B cell (primary cell): Measurements from ENCODE around the gene FAM53B. TPM values are rescaled to one million over a fixed set of nuclear protein-coding genes. Genes with fewer than 3 reads are reported as not detected.
A peak's percentile ranks its signal among the peaks of the same experiment; 100 is the strongest.

Experiments used
- ATAC-seq: fragments of 200-7000 bp; cut with Tn5 transposase; one replicate; pipeline ENCODE4 v1.10.0; 2021; ENCODE audit warnings: low read depth, mild to moderate bottlenecking, moderate number of reproducible peaks, moderate library complexity
- CTCF ChIA-PET: fragments of 350-600 bp; sonication (Branson Sonifier 250); formaldehyde crosslinking; loops from one replicate; lab custom pipeline; 2021; ENCODE audit warnings: antibody characterized with exemption, inconsistent platforms; lab: Charles Lee
- POLR2A ChIA-PET: fragments of 350-600 bp; sonication (Branson Sonifier 250); formaldehyde crosslinking; loops from one replicate; lab custom pipeline; 2021; ENCODE audit warnings: antibody characterized with exemption; lab: Charles Lee
- DNase-seq: peaks from one replicate; pipeline ENCODE4 v3.0.0; 2013
- H2AFZ ChIP-seq: 2 replicates; pipeline ENCODE4 v1.6.1; 2012; ENCODE audit warnings: mild to moderate bottlenecking, low read depth, low read length; ENCODE audit not compliant: insufficient read depth, poor library complexity, severe bottlenecking
- H3K27ac ChIP-seq, 2 donors: 1 replicate in 1 of 2; 2 replicates in 1 of 2; pipeline ENCODE4 v1.5.1; 2012 to 2013; ENCODE audit warnings: low read length in 2 of 2, mild to moderate bottlenecking in 2 of 2, moderate library complexity in 1 of 2
- H3K27me3 ChIP-seq, 4 experiments: fragments of 200-600 bp in 1 of 4; sonication (generic) in 1 of 4; replicated peaks in 1 of 4; 1 replicate in 2 of 4; 2 replicates in 2 of 4; pipeline versions ENCODE4 v1.6.1 to v1.7.0; 2013 to 2016; ENCODE audit warnings: low read length in 3 of 4, mild to moderate bottlenecking in 2 of 4, mixed read lengths in 1 of 4, moderate library complexity in 1 of 4; ENCODE audit not compliant: insufficient read depth in 4 of 4, control insufficient read depth in 3 of 4; ENCODE audit errors: control extremely low read depth in 1 of 4
- H3K36me3 ChIP-seq, 2 experiments: replicated peaks in 1 of 2; 1 replicate in 1 of 2; 2 replicates in 1 of 2; pipeline versions ENCODE4 v1.6.1 to v1.7.1; 2013; ENCODE audit warnings: low read length in 1 of 2; ENCODE audit not compliant: insufficient read depth in 2 of 2, control insufficient read depth in 1 of 2; ENCODE audit errors: control extremely low read depth in 1 of 2, extremely low read depth in 1 of 2
- H3K4me1 ChIP-seq, 2 donors: fragments of 200-600 bp in 1 of 2; sonication (generic) in 1 of 2; 1 replicate in 1 of 2; 2 replicates in 1 of 2; pipeline versions ENCODE4 v1.5.1 to v1.6.1; 2013 to 2017; ENCODE audit warnings: low read length in 2 of 2; ENCODE audit not compliant: control insufficient read depth in 2 of 2, insufficient read depth in 2 of 2
- H3K4me2 ChIP-seq: replicated peaks from 2 replicates; pipeline ENCODE3; 2012; ENCODE audit warnings: mild to moderate bottlenecking, low read depth, low read length; ENCODE audit not compliant: poor library complexity, severe bottlenecking
- H3K4me3 ChIP-seq, 5 experiments: fragments of 200-600 bp in 1 of 5; sonication (generic) in 1 of 5; 1 replicate in 3 of 5; 2 replicates in 2 of 5; pipeline versions ENCODE4 v1.5.1 to v1.7.0; 2011 to 2016; ENCODE audit warnings: low read length in 4 of 5, mild to moderate bottlenecking in 4 of 5, low read depth in 2 of 5, control low read depth in 1 of 5, moderate library complexity in 1 of 5; ENCODE audit not compliant: insufficient read depth in 1 of 5; ENCODE audit errors: control extremely low read depth in 1 of 5, extremely low read depth in 1 of 5
- H3K79me2 ChIP-seq: fragments of 200-600 bp; sonication (generic); one replicate; pipeline ENCODE4 v1.6.0; 2016; ENCODE audit warnings: low read length; ENCODE audit not compliant: control insufficient read depth, insufficient read depth
- H3K9ac ChIP-seq: fragments of 200-600 bp; sonication (generic); 2 replicates; pipeline ENCODE4 v1.6.1; 2017; ENCODE audit warnings: mild to moderate bottlenecking, low read length, moderate library complexity
- H3K9me3 ChIP-seq, 3 donors: one replicate each; pipeline versions ENCODE4 v1.6.1 to v1.7.1; 2013; ENCODE audit warnings: low read length in 2 of 3; ENCODE audit not compliant: control insufficient read depth in 2 of 3, insufficient read depth in 1 of 3; ENCODE audit errors: control extremely low read depth in 1 of 3
- H4K20me1 ChIP-seq: 2 replicates; pipeline ENCODE4 v1.6.0; 2012; ENCODE audit warnings: mild to moderate bottlenecking, low read length; ENCODE audit not compliant: insufficient read depth, control insufficient read depth, poor library complexity, severe bottlenecking
- H3K27ac Mint-ChIP-seq: one replicate; pipeline ENCODE4 v1.8.0; 2021; ENCODE audit warnings: mixed read lengths
- H3K27me3 Mint-ChIP-seq: one replicate; pipeline ENCODE4 v1.8.0; 2021; ENCODE audit warnings: mixed read lengths
- H3K4me1 Mint-ChIP-seq: one replicate; pipeline ENCODE4 v1.8.0; 2021; ENCODE audit warnings: mixed read lengths
- H3K4me3 Mint-ChIP-seq: one replicate; pipeline ENCODE4 v1.8.0; 2021; ENCODE audit warnings: mixed read lengths
- H3K9me3 Mint-ChIP-seq: one replicate; pipeline ENCODE4 v1.8.0; 2022; ENCODE audit warnings: mixed read lengths; ENCODE audit not compliant: insufficient read depth
- CTCF ChIP-seq: fragments of 200-600 bp; IDR thresholded peaks from one replicate; pipeline ENCODE4 v1.8.0; 2022; ENCODE audit warnings: antibody characterized with exemption, mild to moderate bottlenecking
- EZH2 ChIP-seq: IDR thresholded peaks from 2 replicates; pipeline ENCODE4 v1.6.1; 2012; ENCODE audit warnings: borderline replicate concordance, low read depth, mild to moderate bottlenecking, moderate library complexity, low read length; ENCODE audit not compliant: insufficient read depth, poor library complexity, severe bottlenecking
- WGBS: methylation state at CpG from one replicate; pipeline ENCODE4 v1.1.5; 2013; ENCODE audit warnings: missing lambda C conversion rate; ENCODE audit not compliant: insufficient coverage; 5-methylcytosine and 5-hydroxymethylcytosine counted together
- intact Hi-C: fragments of 100-400 bp; cut with micrococcal nuclease; formaldehyde crosslinking; loops from one replicate; pipeline ENCODE4 v1.10.0; 2022
- polyA plus RNA-seq: library from polyadenylated mRNA; depleted of rRNA; stranded (reverse); fragments of >200 nt; gene quantifications from 2 replicates; pipeline ENCODE4 v1.2.3, GENCODE V29; 2012
- total RNA-seq, 2 donors: library from RNA; stranded (reverse); fragments of 120-200 nt in 1 of 2; gene quantifications; 1 replicate in 1 of 2; 2 replicates in 1 of 2; pipeline versions ENCODE4 v1.2.3 to v1.2.4, GENCODE V29; 2013 to 2022

The FAM53B gene
- total and polyA plus RNA-seq, 2 donors (not counting 1 experiment from before 2014, with no cell fraction given), result 51.2 to 186 TPM

- Histone ChIP-seq H3K4me2 (no peak overlapping the region), H3K9ac (no peak overlapping the region), H3K36me3 (peaks cover 0 to 74% of the 10 kb centered on the region in 2 experiments), H3K27ac (peak overlapping the region in 1 of 2 donors; percentile 28), H3K9me3 (no peaks in the 10 kb centered on the region), H3K4me1 (peaks cover 54 to 78% of the 10 kb centered on the region in 2 donors), H3K4me3 (no peak overlapping the region), H2AFZ (no peak overlapping the region), H3K27me3 (no peaks in the 10 kb centered on the region), H4K20me1 (peaks cover 87% of the 10 kb centered on the region), H3K79me2 (peaks cover 100% of the 10 kb centered on the region)
- H3K9me3 Mint-ChIP-seq, result no peaks in the 10 kb centered on the region
- CTCF ChIA-PET, result interaction anchor here (1.0 to 3.1 kb wide), 2 partner anchors 11 to 38 kb away, joined by 4 to 10 read pairs; no protein-coding TSS in a partner anchor
- DNase-seq (no peak), ATAC-seq (no peak)
- WGBS, result no CpG with 5 or more reads among the region's 5 CpGs
- TF ChIP-seq CTCF (no peak), EZH2 (no peak)
- POLR2A ChIA-PET, result interaction anchor here (1.2 kb wide), 1 partner anchor 35 kb away, joined by 3 read pairs; no protein-coding TSS in a partner anchor
- intact Hi-C loops, result no loop called here
- H3K27ac Mint-ChIP-seq, result no peak overlapping the region
- peaks cover 75% of the 10 kb centered on the region for H3K4me1 Mint-ChIP-seq
- no peaks in the 10 kb centered on the region for H3K27me3 Mint-ChIP-seq
- H3K4me3 Mint-ChIP-seq, result no peak overlapping the region
Measured at GRCh38 chr10:124681091-124681490, 63.1 kb downstream of the FAM53B start.

- no peaks in the 10 kb centered on the region for H3K9me3 ChIP-seq
- peak overlapping the region in 1 of 2 donors; percentile 28 for H3K27ac ChIP-seq
- peaks cover 87% of the 10 kb centered on the region for H4K20me1 ChIP-seq
- Mint-ChIP-seq H3K4me3 (no peak overlapping the region), H3K9me3 (no peaks in the 10 kb centered on the region), H3K27ac (no peak overlapping the region), H3K27me3 (no peaks in the 10 kb centered on the region), H3K4me1 (peaks cover 75% of the 10 kb centered on the region)
- H3K79me2 ChIP-seq, result peaks cover 100% of the 10 kb centered on the region
- ATAC-seq (no peak), DNase-seq (no peak)
- no peak overlapping the region for H3K4me2 ChIP-seq
- WGBS, result 96% methylated on average over 7 of the region's 7 CpGs
- TF ChIP-seq CTCF (no peak), EZH2 (no peak)
- intact Hi-C loops, result no loop called here
- H2AFZ ChIP-seq, result no peak overlapping the region
- peaks cover 50 to 77% of the 10 kb centered on the region in 2 donors for H3K4me1 ChIP-seq
- POLR2A ChIA-PET, result interaction anchor here (1.2 kb wide), 1 partner anchor 35 kb away, joined by 3 read pairs; no protein-coding TSS in a partner anchor
- no peak overlapping the region for H3K9ac ChIP-seq
- CTCF ChIA-PET, result interaction anchor here (1.0 to 3.1 kb wide), 2 partner anchors 10 to 38 kb away, joined by 4 to 10 read pairs; no protein-coding TSS in a partner anchor
- H3K36me3 ChIP-seq, result peaks cover 0 to 77% of the 10 kb centered on the region in 2 experiments
- no peak overlapping the region for H3K4me3 ChIP-seq
- no peaks in the 10 kb centered on the region for H3K27me3 ChIP-seq
Measured at GRCh38 chr10:124680675-124681074, 63.5 kb downstream of the FAM53B start.
